ENCODE data around the gene EDC4.

Gene EDC4

GRCh38 chr16:67873435-67874370 is 851 bp downstream of the EDC4 start:
- no peak for DNase-seq

GRCh38 chr16:67874372-67874771 is 1.5 kb downstream of the EDC4 start:
- DNase-seq, result no peak

GRCh38 chr16:67877064-67877463 is 4.2 kb downstream of the EDC4 start:
- DNase-seq, result no peak

GRCh38 chr16:67878232-67878631 is 5.4 kb downstream of the EDC4 start:
- DNase-seq, result no peak

GRCh38 chr16:67878846-67879245 is 6.0 kb downstream of the EDC4 start:
- DNase-seq, result no peak

- DNase-seq, result no peak
These were observed 6.6 kb downstream of the EDC4 start for GRCh38 chr16:67879462-67879861.

GRCh38 chr16:67879936-67880335 is 7.1 kb downstream of the EDC4 start:
- no peak for DNase-seq

- DNase-seq, result no peak
These were observed 7.7 kb downstream of the EDC4 start for GRCh38 chr16:67880584-67880983.

GRCh38 chr16:67881621-67882161 is 8.8 kb downstream of the EDC4 start:
- DNase-seq, result peak in 36 of 58 donors; percentile 4 to 75 (median 41)

- peak in 53 of 58 donors; percentile 18 to 91 (median 70) for DNase-seq
These were observed 9.7 kb downstream of the EDC4 start for GRCh38 chr16:67882374-67883145.

GRCh38 chr16:67883146-67883871 is 10.5 kb downstream of the EDC4 start:
- DNase-seq, result peak in 6 of 58 donors; percentile 5 to 28 (median 14)

GRCh38 chr16:67883872-67884261 is 11.0 kb downstream of the EDC4 start:
- DNase-seq, result peak in 32 of 58 donors; percentile 3 to 68 (median 18)

GRCh38 chr16:67884684-67885083 is 11.8 kb downstream of the EDC4 start, which contains the start of gene NRN1L:
Gene NRN1L (plus strand): TSS chr16:67884885. CDS start chr16:67884904, 19 bp downstream.
- DNase-seq, result peak; percentile 39 to 95 (median 87)

- no peak for DNase-seq
These were observed 12.7 kb downstream of the EDC4 start for GRCh38 chr16:67885545-67885944.

GRCh38 chr16:67885976-67886375 is 13.1 kb downstream of the EDC4 start:
- no peak for DNase-seq

- no peak for DNase-seq
These were observed 13.5 kb downstream of the EDC4 start for GRCh38 chr16:67886387-67886786.

GRCh38 chr16:67888331-67888730 is 15.5 kb downstream of the EDC4 start:
- peak in 1 of 58 donors; percentile 16 for DNase-seq

- no peak for DNase-seq
These were observed 19.5 kb downstream of the EDC4 start for GRCh38 chr16:67892375-67892774.

GRCh38 chr16:67892899-67893742 is 20.3 kb downstream of the EDC4 start, which contains the start of gene PSKH1:
Gene PSKH1 (plus strand): TSS chr16:67893254. CDS start chr16:67908750, 15,496 bp downstream.
- peak; percentile 52 to 99 (median 95) for DNase-seq

Data from anterior cingulate cortex (tissue), 58 donors.